HT-29 (cell line): ENCODE data around the gene EPB41L5. TPM values are rescaled to one million over a fixed set of nuclear protein-coding genes. Genes with fewer than 3 reads are reported as not detected.
"Not testable (repeated sequence)": the region's sequence is repeated elsewhere in the genome, so short reads cannot be mapped to it uniquely, and the experiment has no call there.

Experiments used
- DNase-seq: peaks from one replicate; pipeline ENCODE4 v3.0.0-alpha.2; 2015; ENCODE audit warnings: low spot score
- total RNA-seq: library from RNA; depleted of rRNA; stranded (reverse); fragments of >200 nt; shearing (Covaris generic); gene quantifications from 2 replicates; pipeline ENCODE4 v1.2.3, GENCODE V29; 2014

Gene EPB41L5
- total RNA-seq, 1 experiment from 2014 or later, result 12.5 TPM

GRCh38 chr2:120029672-120030640, 17.1 kb downstream of the EPB41L5 start:
- DNase-seq, result no peak

GRCh38 chr2:120032297-120032696, 19.4 kb downstream of the EPB41L5 start:
- DNase-seq, result no peak

- DNase-seq, result no peak
Observed at GRCh38 chr2:120034027-120034426, 21.1 kb downstream of the EPB41L5 start.

- no peak for DNase-seq
Observed at GRCh38 chr2:120034621-120035020, 21.7 kb downstream of the EPB41L5 start.

- no peak for DNase-seq
Observed at GRCh38 chr2:120036145-120036544, 23.3 kb downstream of the EPB41L5 start.

GRCh38 chr2:120037995-120038541, 25.2 kb downstream of the EPB41L5 start:
- DNase-seq, result no peak

GRCh38 chr2:120042359-120042758, 29.5 kb downstream of the EPB41L5 start:
- no peak for DNase-seq

GRCh38 chr2:120044336-120044735, 31.5 kb downstream of the EPB41L5 start:
- DNase-seq, result no peak

- DNase-seq, result not testable (repeated sequence)
Observed at GRCh38 chr2:120045775-120046174, 32.9 kb downstream of the EPB41L5 start.

- DNase-seq, result not testable (repeated sequence)
Observed at GRCh38 chr2:120046252-120046651, 33.4 kb downstream of the EPB41L5 start.

- no peak for DNase-seq
Observed at GRCh38 chr2:120052597-120052996, 39.7 kb downstream of the EPB41L5 start.

GRCh38 chr2:120053891-120054290, 41.0 kb downstream of the EPB41L5 start:
- DNase-seq, result no peak

GRCh38 chr2:120059483-120059882, 46.6 kb downstream of the EPB41L5 start:
- no peak for DNase-seq

GRCh38 chr2:120060088-120060623, 47.3 kb downstream of the EPB41L5 start:
- DNase-seq, result no peak

- no peak for DNase-seq
Observed at GRCh38 chr2:120064664-120065063, 51.8 kb downstream of the EPB41L5 start.

- DNase-seq, result peak; percentile 58
Observed at GRCh38 chr2:120066800-120067547, 54.1 kb downstream of the EPB41L5 start.

GRCh38 chr2:120068040-120068658, 55.3 kb downstream of the EPB41L5 start:
- not testable (repeated sequence) for DNase-seq

GRCh38 chr2:120075545-120075944, 62.7 kb downstream of the EPB41L5 start:
- DNase-seq, result no peak

- no peak for DNase-seq
Observed at GRCh38 chr2:120077896-120078295, 65.0 kb downstream of the EPB41L5 start.

- DNase-seq, result no peak
Observed at GRCh38 chr2:120079647-120080046, 66.8 kb downstream of the EPB41L5 start.

GRCh38 chr2:120091436-120091835, 78.6 kb downstream of the EPB41L5 start:
- no peak for DNase-seq
